Kidney (tissue), 14 donors: ENCODE data around the gene NDST1. TPM values are rescaled to one million over a fixed set of nuclear protein-coding genes. Genes with fewer than 3 reads are reported as not detected.
A peak's percentile ranks its signal among the peaks of the same experiment; 100 is the strongest.

Experiments used
- DNase-seq, 5 donors: peaks; one replicate each; pipeline ENCODE4 v3.0.0-alpha.2; 2013 to 2020
- FAIRE-seq: peaks from 2 replicates; lab custom pipeline; 2012; peaks lifted over from hg19 to GRCh38; lab: Jason Lieb, UNC
- H3K27ac ChIP-seq, 2 donors: one replicate each; pipeline ENCODE4 v1.7.0; 2013; ENCODE audit warnings: low read depth in 2 of 2, low read length in 2 of 2, inconsistent platforms in 1 of 2
- H3K27me3 ChIP-seq: one replicate; pipeline ENCODE4 v1.7.1; 2013; ENCODE audit warnings: low read length, inconsistent platforms; ENCODE audit not compliant: control insufficient read depth, insufficient read depth
- H3K36me3 ChIP-seq, 3 donors: one replicate each; pipeline versions ENCODE4 v1.7.0 to v1.7.1; 2013; ENCODE audit warnings: low read length in 3 of 3, control low read depth in 1 of 3, inconsistent platforms in 1 of 3; ENCODE audit not compliant: insufficient read depth in 3 of 3, control insufficient read depth in 2 of 3
- H3K4me1 ChIP-seq, 3 donors: one replicate each; pipeline versions ENCODE4 v1.7.0 to v1.7.1; 2013; ENCODE audit warnings: low read length in 3 of 3, inconsistent platforms in 1 of 3, low read depth in 1 of 3; ENCODE audit not compliant: control insufficient read depth in 2 of 3, insufficient read depth in 2 of 3
- H3K4me3 ChIP-seq, 3 donors: one replicate each; pipeline versions ENCODE4 v1.7.0 to v1.8.1; 2013; ENCODE audit warnings: low read length in 3 of 3, control low read depth in 1 of 3, inconsistent platforms in 1 of 3
- H3K9ac ChIP-seq, 3 donors: one replicate each; pipeline versions ENCODE4 v1.7.0 to v1.7.1; 2013; ENCODE audit warnings: low read length in 3 of 3, control low read depth in 1 of 3, inconsistent platforms in 1 of 3
- H3K9me3 ChIP-seq, 3 donors: one replicate each; pipeline versions ENCODE4 v1.7.0 to v1.7.1; 2013; ENCODE audit warnings: low read length in 3 of 3, control low read depth in 1 of 3, inconsistent platforms in 1 of 3; ENCODE audit not compliant: control insufficient read depth in 2 of 3, insufficient read depth in 1 of 3
- CTCF ChIP-seq: IDR thresholded peaks from 3 replicates; pipeline ENCODE4 v1.5.1; 2012; ENCODE audit warnings: mild to moderate bottlenecking, moderate library complexity, borderline replicate concordance; ENCODE audit not compliant: insufficient read depth; ENCODE audit errors: extremely low read depth
- intact Hi-C: fragments of 100-400 bp; cut with DNase I; formaldehyde crosslinking; loops from one replicate; pipeline ENCODE4 v1.11.1; 2022
- polyA plus RNA-seq: library from polyadenylated mRNA; stranded (reverse); fragments of 350-450 nt; fragmentation: Illumina TruSeq; extraction: RNeasy Lipid Tissue Mini Kit (QIAGEN cat#74804); gene quantifications from one replicate; pipeline ENCODE4 v1.2.3, GENCODE V29; 2014; ENCODE audit warnings: low read depth, low replicate concordance; ENCODE audit not compliant: insufficient read depth
- total RNA-seq: library from RNA; stranded (reverse); fragmentation: NEBNext Ultra II Directional; extraction: Animal tissue kit (Norgen Biotek cat#: 25700); gene quantifications from one replicate; pipeline ENCODE4 v1.2.1, GENCODE V29; 2021
- donor health status: control.
- donor health status: control.
- donor health status: control.
- donor health status: control.
- donor health status: control.
- donor health status: DM: yes; HTN: yes; CAD: no.
- donor health status: Normal renal cell carcinoma (clear cell type).

NDST1 gene
- total and polyA plus RNA-seq, 2 donors from 2014 or later, result 11.7 to 60.7 TPM

- DNase-seq (no peak), FAIRE-seq (no peak)
- Histone ChIP-seq H3K36me3 (peaks cover 0 to 16% (median 8%) of the 10 kb centered on the region in 3 donors), H3K4me1 (peaks cover 0 to 6% (median 2%) of the 10 kb centered on the region in 3 donors), H3K4me3 (no peak overlapping the region), H3K27me3 (no peaks in the 10 kb centered on the region), H3K27ac (no peak overlapping the region), H3K9me3 (no peaks in the 10 kb centered on the region), H3K9ac (no peak overlapping the region)
- intact Hi-C loops, result loop anchor here (10.0 kb wide), 1 partner anchor 287 kb away; the partner anchor contains the start of gene IRGM
- no peak for TF ChIP-seq CTCF
Measured at GRCh38 chr5:150557509-150557872, 49.6 kb downstream of the NDST1 start.

GRCh38 chr5:150558088-150558621, 50.2 kb downstream of the NDST1 start:
- Histone ChIP-seq H3K4me3 (no peak overlapping the region), H3K36me3 (peaks cover 0 to 14% (median 5%) of the 10 kb centered on the region in 3 donors), H3K27me3 (no peaks in the 10 kb centered on the region), H3K27ac (no peak overlapping the region), H3K9ac (no peak overlapping the region), H3K4me1 (peaks cover 0 to 6% (median 2%) of the 10 kb centered on the region in 3 donors), H3K9me3 (no peaks in the 10 kb centered on the region)
- intact Hi-C loops, result loop anchor here (10.0 kb wide), 1 partner anchor 287 kb away; the partner anchor contains the start of gene IRGM
- DNase-seq (no peak), FAIRE-seq (no peak)
- peak; percentile 5 for TF ChIP-seq CTCF

- H3K4me3 ChIP-seq, result no peak overlapping the region
- peaks cover 0 to 6% (median 2%) of the 10 kb centered on the region in 3 donors for H3K4me1 ChIP-seq
- no peak overlapping the region for H3K9ac ChIP-seq
- no peak overlapping the region for H3K27ac ChIP-seq
- intact Hi-C loops, result loop anchor here (10.0 kb wide), 1 partner anchor 286 kb away; the partner anchor contains the start of gene IRGM
- no peaks in the 10 kb centered on the region for H3K27me3 ChIP-seq
- TF ChIP-seq CTCF, result no peak
- no peak for DNase-seq
- FAIRE-seq, result no peak
- H3K36me3 ChIP-seq, result peaks cover 0 to 6% (median 3%) of the 10 kb centered on the region in 3 donors
- H3K9me3 ChIP-seq, result no peaks in the 10 kb centered on the region
Measured at GRCh38 chr5:150559088-150559487, 51.2 kb downstream of the NDST1 start.

- peaks cover 0 to 3% (median 2%) of the 10 kb centered on the region in 3 donors for H3K36me3 ChIP-seq
- no peak overlapping the region for H3K4me3 ChIP-seq
- no peak for FAIRE-seq
- no peak overlapping the region for H3K27ac ChIP-seq
- H3K4me1 ChIP-seq, result peaks cover 0 to 6% (median 2%) of the 10 kb centered on the region in 3 donors
- TF ChIP-seq CTCF, result no peak
- no peak overlapping the region for H3K9ac ChIP-seq
- no peak for DNase-seq
- no peaks in the 10 kb centered on the region for H3K27me3 ChIP-seq
- H3K9me3 ChIP-seq, result no peaks in the 10 kb centered on the region
- intact Hi-C loops, result loop anchor here (5.0 to 10.0 kb wide), 2 partner anchors 98 to 285 kb away; partner anchors contain the start of gene IRGM
Measured at GRCh38 chr5:150559701-150560100, 51.8 kb downstream of the NDST1 start.
